NCI-H345 treated with DMSO at 0.1 percent for 48 hours (cell line): ENCODE results near the gene ZGRF1.
"Not testable (repeated sequence)": the region's sequence is repeated elsewhere in the genome, so short reads cannot be mapped to it uniquely, and the experiment has no call there.

Source experiments
- DNase-seq: peaks from one replicate; lab custom pipeline; 2025; ENCODE audit not compliant: unreplicated experiment; lab: John Stamatoyannopoulos, UW

Gene ZGRF1

GRCh38 chr4:112519689-112520597 lies 116.8 kb downstream of the ZGRF1 start:
- no peak for DNase-seq

DNA sequence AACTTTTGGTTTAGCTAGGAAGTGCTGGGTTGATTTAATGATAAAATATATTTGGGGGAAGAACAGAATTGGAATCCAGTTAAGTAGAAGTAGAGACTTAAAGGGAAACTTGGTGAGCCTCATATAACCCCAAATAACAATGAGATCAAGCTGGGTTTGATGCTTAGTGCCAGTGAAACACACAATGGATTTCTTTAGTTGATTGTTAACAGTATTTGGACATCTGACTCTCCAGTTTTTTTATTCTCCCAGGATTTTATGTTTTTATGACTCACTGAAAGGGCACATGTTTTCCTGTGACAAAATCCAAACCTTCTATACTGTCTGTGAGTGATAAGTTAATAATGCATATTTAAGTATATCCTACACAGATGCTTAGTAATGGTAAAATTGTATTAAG lies 118.0 kb downstream of the ZGRF1 start:
- no peak for DNase-seq

DNA sequence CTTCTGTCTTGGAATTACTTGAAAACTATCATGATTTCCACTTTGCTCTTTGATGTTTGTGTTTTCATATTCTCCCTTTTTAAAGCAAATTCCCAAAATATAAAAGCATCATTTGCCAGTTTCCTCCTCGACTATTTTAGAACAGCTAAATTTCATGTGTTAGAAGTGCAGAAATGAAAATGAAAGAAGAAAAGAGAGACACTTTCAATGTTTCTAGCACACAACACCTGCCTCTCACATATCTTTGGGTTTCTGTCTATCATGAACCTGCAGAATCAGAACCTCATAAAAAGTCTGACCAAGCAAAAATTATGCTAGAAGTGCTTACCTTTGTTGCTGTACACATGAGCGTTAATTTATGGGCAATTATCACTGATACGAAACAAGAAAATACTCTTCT lies 118.8 kb downstream of the ZGRF1 start:
- no peak for DNase-seq

DNA sequence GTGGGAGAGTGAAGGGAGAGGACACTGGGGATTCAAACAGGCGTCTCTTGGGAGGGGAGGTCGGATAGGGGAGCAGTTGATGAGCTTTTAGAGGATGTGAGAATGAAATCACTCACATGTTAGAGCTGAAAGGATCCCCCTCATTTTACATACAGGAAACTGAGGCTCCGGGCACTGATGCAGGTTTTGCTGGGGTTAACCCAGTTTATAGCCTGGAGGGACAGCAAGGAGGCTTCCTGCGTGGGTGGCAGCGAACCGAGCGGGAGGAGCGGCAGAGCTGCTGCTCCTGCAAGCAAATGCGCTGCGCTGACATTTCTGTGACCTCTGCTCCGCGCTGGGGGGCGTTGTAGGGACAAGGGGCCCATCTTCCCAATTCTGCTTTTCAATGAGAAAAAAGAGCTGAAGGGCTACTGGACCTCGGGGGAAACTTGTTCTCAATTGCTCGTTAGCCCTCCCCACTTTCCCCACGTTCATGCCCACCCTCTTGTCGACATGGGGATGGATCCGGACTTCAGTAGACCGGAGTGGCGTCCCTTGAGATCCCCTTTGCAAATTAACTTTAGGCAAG lies 119.6 kb downstream of the ZGRF1 start:
- DNase-seq, result no peak

DNA sequence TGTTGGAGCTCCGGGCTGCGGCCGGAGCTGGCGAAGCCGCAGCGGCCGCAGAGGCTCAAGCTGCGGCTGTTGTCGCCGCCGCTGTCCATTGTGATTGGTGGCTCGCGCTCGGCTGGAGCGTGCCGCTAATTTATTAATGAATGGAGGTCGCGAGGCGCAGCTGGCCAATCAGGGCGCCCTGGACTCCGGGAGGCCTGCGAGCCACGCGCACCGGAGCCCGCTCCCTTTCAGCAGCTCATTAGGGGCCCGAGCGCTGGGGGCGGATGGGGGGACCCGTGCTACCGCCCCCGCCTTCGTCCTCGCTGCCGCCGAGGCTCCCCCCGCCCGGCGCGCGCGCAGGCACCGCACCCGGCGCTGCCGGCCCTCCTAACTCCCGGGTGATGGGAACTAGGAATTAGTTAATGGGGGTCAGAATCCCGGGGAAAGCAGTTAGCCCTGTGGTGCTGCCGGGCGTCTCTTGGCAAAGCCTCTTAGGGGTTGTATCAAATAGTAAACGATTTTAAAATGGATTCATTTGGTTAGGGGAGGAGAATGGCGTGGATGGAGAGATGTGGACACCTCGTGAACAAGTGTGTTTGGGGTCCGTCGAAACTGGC lies 120.1 kb downstream of the ZGRF1 start:
- no peak for DNase-seq

- DNase-seq, result no peak
Measured at GRCh38 chr4:112516066-112516470, 120.6 kb downstream of the ZGRF1 start, which contains the start of gene NEUROG2. NEUROG2 (minus strand) TSS chr4:112516180; CDS start chr4:112515475, 705 bp downstream.

DNA sequence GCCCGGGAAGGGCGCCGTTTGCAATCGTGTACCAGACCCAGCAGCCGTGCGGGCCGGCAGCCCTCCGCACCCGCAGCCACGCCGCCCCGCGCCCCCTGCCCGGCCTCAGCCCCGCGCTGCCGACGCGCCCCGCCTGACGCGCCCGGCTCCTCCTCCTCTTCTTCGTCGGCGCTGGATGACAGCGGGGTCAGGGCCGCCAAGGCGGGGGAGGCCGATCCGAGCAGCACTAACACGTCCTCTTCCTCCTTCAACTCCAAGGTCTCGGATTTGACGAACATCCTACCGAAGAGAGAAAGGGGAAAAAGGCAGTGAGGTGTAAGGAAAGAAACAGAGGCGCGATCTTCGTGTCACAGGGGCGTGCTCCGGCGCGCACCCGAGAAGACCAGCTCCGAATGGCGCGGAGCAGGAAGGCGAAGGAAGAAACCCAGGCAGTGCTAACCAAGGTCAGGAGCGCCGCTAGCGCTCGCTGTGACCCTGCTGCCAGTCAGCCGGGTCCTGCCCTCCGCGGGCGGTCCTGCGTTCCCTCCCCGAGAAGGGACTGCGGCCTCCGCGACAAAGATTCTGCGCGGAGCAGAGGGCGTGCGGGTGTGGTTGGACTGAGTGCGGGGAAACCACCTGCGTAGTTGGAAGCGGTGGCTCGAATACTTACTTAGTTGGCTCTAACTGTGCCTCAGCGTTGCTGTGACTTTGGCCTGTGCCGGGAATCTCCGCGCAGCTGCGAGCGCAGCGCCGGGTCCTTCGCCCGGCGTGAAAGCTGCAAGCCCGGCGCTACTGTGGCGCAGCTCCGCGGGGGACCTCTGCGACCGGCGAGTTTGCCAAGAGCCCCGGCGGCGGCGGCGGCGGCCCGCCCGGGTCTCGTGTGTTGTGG lies 121.3 kb downstream of the ZGRF1 start:
- DNase-seq, result no peak

DNA sequence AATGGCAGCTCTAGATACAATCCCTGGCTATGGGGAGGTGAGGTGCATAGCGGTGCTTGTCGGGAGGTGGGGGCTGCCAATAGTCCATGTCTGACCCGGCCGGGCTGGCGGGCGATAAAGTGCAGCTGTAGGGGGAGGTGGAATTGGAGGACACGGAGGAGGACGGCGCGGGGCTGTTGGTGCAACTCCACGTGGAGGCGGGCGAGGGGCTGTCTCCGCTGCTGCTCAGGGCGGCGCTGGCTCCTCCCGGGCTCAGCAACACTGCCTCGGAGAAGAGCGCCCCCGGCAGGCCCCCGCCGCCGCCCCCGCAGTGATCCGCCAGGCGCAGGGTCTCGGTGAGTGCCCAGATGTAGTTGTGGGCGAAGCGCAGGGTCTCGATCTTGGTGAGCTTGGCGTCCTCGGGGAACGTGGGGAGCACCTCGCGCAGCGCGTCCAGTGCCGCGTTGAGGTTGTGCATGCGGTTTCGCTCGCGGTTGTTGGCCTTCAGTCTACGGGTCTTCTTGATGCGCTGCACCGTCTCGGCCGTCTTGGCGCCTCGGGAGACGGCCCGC lies 122.0 kb downstream of the ZGRF1 start:
- DNase-seq, result no peak

- no peak for DNase-seq
Measured at GRCh38 chr4:112513971-112514646, 122.6 kb downstream of the ZGRF1 start.

DNA sequence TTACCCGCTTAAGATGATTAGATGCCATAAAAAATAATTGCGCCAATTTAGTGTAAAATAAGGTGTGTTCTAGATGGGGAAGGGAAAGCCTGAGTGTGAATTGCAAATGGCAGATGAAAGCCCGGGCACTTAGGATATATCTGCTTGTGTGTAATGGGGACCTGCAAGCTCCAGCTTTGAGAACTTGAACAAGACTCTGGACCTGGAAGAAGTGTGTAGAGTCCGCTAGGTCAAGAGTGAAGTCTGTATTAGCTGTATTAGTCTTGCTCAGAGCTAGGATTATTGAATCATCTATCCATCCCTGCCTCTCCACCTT lies 124.9 kb downstream of the ZGRF1 start:
- DNase-seq, result no peak

DNA sequence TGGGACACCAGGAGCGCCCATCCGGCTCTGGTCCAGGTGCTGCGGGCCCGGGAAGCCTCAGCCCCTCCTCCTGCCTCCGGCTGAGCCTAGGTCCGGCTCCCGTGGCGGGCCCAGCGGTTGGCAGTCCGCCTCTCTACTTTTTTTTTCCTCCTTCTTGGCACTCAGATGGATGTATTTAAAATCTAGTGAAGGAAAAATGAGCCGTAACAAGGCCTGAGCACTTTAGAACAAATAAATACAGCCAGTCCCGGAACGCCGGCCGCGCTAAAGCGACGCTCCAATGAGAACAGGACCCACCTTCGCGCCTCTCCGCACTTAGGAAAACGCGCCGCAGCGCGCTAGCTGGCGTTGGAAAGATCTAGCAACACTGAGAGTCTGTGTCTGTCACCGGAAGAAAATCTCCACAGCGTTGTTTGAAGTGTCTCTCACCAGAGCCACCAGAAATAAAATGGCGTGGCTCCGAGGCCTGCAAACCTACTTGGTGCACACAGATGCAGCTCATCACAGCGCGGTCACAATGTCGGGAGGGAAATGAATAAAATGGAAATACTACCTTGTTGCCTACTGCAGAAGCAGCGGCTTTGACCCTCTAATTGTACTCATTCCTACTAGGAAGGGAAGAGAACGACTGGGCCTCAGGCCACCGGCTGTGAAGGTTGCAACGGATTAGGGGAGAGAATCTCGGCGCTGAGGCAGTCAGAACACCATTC lies 125.5 kb downstream of the ZGRF1 start:
- no peak for DNase-seq

GRCh38 chr4:112510291-112511092 lies 126.2 kb downstream of the ZGRF1 start:
- DNase-seq, result no peak

- DNase-seq, result no peak
Measured at GRCh38 chr4:112509243-112510141, 127.2 kb downstream of the ZGRF1 start.

DNA sequence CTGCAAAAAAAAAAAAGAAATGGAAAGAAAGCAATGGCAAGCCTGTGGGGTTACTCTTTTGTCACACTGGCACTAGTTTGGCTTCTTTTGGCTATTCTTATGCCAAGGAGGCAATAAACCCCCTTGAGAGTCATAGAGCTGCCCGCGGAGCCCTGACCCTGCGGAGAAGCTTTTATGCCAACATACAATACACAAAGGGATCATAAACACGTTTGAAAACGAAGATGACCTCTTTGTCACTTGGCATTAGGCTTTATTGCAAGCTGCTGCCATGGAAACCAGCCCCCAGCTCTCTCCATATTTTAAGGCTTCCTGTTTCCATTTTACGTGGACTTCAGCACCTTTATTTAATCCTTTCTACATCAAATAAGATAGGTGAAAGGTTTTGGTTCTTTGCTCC lies 128.4 kb downstream of the ZGRF1 start:
- no peak for DNase-seq

DNA sequence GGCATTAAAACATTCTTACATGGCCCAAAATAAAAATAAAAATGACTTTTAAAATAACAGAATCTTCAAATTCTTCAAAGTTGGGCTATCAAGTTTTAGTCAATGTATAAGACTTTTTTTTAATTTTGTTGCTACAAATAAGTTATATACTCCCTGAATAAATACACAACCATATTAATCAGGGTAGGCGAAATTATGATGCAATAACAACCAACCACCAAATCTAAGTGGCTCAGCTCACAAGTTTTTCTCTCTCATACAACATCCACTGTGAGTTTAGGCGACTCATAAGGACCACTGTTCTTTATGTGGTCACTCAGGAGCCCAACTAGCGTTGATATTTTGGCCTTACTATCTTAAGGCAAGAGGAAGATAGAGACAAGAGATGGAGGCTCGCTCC lies 131.9 kb downstream of the ZGRF1 start:
- no peak for DNase-seq

GRCh38 chr4:112502871-112503270 lies 133.8 kb downstream of the ZGRF1 start:
- DNase-seq, result no peak

- no peak for DNase-seq
Measured at GRCh38 chr4:112492321-112492720, 144.4 kb downstream of the ZGRF1 start.

GRCh38 chr4:112490808-112491207 lies 145.9 kb downstream of the ZGRF1 start:
- DNase-seq, result not testable (repeated sequence)
